Esophagus muscularis mucosa (tissue), 4 donors: ENCODE data around the gene CYBC1.

Experiments used
- EP300 ChIP-seq: sonication (generic); formaldehyde crosslinking; IDR thresholded peaks from one replicate; pipeline ENCODE4 v1.6.1; 2017; ENCODE audit warnings: antibody characterized with exemption
- POLR2AphosphoS5 ChIP-seq, 2 donors: sonication (generic); formaldehyde crosslinking; IDR thresholded peaks; one replicate each; pipeline ENCODE4 v1.6.1; 2017; ENCODE audit warnings: antibody characterized with exemption in 2 of 2
- TF ChIP-seq, protein P1 (sequence below), 3 experiments: fragments of 200-600 bp in 2 of 3; fragments of 450-650 bp in 1 of 3; sonication (generic) in 2 of 3; IDR thresholded peaks; one replicate each; pipeline ENCODE4 v1.5.1; 2017 to 2019; ENCODE audit warnings: antibody characterized with exemption in 3 of 3, mild to moderate bottlenecking in 2 of 3, moderate library complexity in 1 of 3

DNA sequence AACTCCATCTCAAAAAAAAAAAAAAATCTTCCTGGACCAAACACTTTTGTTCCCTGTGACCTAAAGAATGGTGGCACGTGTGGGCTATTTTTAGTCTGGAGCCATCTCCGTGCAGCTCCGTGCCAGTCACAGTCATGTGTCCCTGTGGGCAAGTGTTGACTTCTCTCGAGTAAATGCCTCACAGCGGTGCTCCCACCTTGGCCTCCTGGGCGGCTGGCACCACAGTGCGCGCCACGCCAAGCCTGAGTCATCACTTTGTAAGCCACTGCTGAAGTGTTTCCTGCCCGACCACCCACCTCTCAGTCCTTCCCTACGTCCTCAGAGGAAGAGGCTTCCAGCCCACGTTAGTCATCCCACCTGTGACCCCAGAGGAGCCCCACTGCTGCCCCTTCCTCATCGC, 43.3 kb downstream of the CYBC1 start:
- TF ChIP-seq, protein P1, sequence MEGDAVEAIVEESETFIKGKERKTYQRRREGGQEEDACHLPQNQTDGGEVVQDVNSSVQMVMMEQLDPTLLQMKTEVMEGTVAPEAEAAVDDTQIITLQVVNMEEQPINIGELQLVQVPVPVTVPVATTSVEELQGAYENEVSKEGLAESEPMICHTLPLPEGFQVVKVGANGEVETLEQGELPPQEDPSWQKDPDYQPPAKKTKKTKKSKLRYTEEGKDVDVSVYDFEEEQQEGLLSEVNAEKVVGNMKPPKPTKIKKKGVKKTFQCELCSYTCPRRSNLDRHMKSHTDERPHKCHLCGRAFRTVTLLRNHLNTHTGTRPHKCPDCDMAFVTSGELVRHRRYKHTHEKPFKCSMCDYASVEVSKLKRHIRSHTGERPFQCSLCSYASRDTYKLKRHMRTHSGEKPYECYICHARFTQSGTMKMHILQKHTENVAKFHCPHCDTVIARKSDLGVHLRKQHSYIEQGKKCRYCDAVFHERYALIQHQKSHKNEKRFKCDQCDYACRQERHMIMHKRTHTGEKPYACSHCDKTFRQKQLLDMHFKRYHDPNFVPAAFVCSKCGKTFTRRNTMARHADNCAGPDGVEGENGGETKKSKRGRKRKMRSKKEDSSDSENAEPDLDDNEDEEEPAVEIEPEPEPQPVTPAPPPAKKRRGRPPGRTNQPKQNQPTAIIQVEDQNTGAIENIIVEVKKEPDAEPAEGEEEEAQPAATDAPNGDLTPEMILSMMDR (IDR thresholded peaks at IDR 0.05) = no peak
- TF ChIP-seq POLR2AphosphoS5 (IDR thresholded peaks at IDR 0.05) (no peak), EP300 (no peak)
